ENCODE data around the gene SLC51A. TPM values are rescaled to one million over a fixed set of nuclear protein-coding genes. Genes with fewer than 3 reads are reported as not detected.
"Not testable (repeated sequence)": the region's sequence is repeated elsewhere in the genome, so short reads cannot be mapped to it uniquely, and the experiment has no call there.

The SLC51A gene
- total RNA-seq, 1 experiment from 2014 or later: not detected

DNA sequence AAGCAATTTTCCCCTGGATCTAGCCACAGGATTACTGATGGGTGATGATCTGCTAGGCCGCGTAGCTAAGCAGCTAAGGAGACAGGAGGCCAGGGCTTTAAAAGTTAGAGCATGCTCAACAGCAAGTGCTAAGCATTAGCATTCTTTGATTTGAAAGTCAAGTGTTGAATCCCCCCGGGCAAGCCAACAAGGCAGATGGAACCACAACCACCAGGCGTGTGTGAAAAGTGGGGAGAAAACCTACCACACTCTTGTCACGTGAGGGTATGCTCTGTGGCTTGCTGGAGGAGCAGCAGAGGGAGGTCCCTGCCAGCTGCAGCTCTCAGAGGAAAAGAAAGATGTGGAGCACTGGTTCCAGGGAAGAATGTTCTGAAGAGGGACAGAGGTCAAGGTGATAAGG is 20.9 kb downstream of the SLC51A start:
- no peak for DNase-seq (ENCODE audit: low read depth)

DNA sequence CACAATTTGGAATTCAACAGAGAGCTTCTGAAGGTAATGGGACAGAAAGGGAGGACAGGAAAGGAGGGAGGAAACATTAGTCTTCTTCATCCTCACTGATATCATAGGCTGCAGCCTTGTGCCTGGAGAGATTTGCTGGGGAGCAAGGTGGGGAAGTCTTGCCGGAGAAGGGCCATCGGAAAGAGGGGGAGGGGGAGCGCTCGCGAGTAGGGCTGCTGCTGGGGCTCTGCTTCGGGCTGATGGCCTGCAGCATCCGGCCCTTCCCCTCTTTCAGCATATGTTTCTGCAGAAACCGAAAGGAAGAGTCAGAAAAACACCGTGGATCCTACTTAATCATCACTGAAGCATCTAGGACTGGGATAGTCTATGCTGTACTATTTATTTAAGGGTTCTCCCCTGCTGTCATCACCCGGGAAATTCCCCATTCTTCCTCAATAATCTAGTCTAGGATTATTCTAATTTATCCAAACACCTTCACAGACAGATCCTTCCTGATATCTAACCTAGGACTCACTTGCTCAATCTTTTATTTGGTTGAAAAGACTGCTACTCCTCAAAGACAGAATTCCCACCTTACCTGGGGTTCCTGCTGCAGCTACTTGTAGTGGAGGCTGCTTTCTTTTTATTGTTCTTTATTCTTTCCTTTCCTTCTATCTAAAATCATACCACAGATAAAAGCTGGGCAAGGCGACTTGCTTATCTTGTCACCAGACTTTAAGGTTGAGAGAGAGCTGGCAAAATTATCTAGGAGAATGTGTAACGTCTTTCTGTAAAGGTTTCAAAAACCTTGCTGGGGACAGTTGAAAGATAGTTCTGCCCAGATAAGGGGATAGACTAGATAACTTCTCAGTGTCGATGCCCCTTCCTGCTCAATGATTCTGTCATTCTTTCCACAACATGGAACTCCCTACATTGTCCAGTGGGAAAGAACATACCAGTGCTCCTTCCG is 22.6 kb downstream of the SLC51A start:
- DNase-seq (ENCODE audit: low read depth): no peak

DNA sequence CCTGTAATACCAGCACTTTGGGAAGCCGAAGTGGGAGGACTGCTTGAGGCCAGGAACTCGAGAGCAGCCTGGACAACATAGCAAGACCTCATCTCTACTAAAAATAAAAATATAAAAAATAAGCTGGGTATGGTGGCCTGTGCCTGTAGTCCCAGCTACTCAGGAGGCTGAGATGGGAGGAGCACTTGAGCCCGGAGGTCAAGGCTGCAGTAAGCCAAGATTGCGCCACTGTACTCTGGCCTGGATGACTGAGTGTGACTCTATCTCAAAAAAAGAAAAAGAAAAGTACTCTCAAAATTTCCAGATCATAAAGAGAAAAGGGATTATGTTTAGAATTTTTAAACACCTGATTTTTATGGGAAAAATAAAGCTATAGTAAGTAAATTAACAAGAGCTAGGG is 24.1 kb downstream of the SLC51A start:
- no peak for DNase-seq (ENCODE audit: low read depth)

DNA sequence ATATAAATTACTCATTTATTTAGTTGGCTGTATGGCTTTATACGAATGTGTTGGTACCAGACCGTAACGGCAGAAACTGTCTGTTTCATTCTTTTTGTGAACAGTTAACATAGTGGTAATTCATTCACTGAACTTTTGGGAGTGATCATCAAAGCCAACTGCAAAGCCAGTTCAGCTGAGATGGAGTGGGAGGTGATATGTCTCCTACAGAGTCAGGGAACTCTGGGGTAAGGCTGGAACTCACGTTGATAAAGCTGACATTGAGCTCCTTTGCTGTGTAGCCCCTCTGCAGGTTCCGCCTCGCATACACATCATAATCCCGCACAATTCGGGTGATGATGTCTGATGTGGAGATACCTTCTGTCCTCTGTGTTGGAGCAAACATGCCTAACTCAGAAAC is 25.4 kb downstream of the SLC51A start:
- no peak for DNase-seq (ENCODE audit: low read depth)

DNA sequence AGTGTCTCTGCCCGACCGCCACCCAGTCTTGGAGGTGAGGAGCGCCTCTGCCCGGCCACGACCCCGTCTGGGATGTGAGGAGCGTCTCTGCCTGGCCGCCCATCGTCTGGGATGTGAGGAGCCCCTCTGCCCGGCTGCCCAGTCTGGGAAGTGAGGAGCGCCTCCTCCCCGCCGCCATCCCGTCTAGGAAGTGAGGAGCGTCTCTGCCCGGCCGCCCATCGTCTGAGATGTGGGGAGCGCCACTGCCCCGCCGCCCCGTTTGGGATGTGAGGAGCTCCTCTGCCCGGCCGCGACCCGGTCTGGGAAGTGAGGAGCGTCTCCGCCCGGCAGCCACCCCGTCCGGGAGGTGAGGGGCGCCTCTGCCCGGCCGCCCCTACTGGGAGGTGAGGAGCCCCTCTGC is 27.8 kb downstream of the SLC51A start:
- not testable (repeated sequence) for DNase-seq (ENCODE audit: low read depth)

DNA sequence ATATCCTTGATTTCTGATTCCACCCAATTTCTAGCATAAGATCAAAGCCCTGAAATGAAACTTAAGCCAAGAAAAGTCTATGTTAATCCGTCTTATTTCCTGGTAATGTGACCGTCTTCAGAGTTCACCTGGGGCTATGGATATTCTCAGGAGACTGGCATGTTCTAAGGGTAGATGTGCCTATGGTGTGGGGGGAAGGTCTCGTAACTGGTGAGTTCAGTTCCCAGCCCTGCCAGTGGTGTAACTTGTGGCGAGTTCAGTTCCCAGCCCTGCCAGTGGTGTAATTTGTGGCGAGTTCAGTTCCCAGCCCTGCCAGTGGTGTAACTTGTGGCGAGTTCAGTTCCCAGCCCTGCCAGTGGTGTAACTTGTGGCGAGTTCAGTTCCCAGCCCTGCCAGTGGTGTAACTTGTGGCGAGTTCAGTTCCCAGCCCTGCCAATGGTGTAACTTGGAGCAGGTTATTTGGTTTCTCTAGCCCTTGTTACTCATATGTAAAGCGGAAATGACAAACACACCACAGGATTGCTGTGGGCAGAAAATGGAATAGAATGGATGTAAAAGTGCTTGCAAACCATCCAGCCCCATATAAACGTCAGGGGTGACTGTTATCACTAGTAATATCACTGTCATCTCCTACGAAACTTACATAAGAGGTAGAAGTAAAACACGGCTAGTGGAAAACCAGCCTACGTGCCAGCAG is 30.4 kb downstream of the SLC51A start:
- peak; percentile 100 for DNase-seq (ENCODE audit: low read depth)

DNA sequence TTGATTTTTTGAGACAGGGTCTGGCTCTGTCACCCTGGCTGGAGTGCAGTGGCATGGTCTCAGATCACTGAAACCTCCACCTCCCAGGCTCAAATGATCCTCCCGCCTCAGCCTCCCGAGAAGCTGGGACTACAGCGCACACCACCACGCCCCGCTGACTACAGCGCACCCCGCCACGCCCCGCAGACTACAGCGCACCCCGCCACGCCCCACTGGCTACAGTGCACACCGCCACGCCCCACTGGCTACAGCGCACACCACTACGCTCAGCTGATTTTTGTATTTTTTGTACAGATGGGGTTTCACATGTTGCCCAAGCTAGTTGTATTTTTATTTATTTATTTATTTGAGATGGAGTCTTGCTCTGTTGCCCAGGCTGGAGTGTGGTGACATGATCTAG is 35.6 kb downstream of the SLC51A start:
- DNase-seq (ENCODE audit: low read depth): no peak

DNA sequence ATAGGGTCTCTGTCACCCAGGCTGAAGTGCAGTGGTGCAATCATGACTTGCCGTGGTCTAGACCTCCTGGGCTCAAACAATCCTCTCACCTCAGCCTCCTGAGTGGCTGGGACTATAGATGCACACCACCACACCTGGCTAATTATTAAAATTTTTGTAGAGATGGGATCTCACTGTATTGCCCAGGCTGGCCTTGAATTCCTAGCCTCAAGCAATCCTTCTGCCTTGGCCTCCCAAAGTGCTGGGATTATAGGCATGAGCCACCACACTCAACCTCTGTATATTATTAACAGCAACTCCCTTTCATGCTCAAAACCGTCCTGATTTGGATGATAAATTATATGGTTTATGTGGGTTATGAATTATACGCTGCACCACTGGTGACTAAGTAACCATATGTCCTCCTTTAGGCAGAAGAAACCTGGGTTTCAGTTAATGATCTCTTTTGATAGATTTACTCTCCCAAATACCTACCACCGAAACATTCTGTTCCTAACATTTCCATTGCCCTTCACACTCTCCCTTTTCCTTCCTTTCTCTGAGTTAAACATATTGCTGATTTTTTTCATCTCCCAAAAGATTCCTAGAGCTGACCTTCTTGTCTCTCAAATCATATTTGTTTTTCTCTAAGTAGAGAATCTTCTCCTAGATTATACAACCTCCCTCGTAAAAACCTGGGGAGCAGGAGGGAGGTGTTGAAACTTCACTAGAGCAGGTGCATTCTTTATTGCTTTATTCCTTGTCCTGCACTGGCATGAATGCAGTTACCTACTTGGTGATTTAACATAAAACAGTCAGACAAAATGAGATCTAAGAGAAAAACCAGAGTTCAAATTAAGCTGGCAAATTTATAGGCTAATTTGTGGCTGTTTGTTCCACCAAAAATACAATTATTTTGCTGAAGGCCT is 38.3 kb downstream of the SLC51A start:
- DNase-seq (ENCODE audit: low read depth): no peak

DNA sequence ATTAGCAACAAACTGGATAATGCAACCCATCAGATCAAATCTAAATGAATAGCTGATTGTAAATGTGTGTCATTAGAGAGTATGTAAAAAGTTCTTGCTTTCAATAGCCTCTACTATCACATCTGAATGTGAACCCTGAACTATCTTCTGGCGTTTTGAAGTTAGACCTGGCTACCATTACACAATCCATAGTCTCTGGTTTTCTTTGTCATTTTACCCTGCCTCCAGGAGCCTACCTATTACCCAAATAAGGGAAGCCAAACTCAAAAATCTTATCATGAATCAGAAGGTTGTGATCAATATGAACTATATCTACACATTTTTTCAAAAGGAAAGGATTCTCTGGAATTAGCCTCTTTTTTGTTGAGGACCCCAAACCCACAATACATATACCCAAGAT is 39.4 kb downstream of the SLC51A start:
- no peak for DNase-seq (ENCODE audit: low read depth)

DNA sequence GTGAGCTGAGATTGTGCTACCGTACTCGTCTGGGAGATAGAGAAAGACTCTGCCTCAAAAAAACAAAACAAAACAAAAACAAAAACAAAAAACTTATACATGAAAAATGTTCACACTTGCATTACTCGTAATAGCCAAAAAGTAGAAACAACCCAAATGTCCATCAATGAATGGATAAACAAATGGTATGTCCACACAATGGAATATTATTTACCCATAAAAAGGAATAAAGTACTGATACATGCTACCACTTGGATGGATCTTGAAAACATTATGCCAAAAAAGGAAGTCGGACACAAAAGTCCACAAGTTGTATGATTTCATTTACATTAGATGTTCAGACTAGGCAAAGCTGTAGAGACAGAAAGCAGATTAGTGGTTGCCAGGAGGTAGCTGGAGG is 44.5 kb downstream of the SLC51A start:
- no peak for DNase-seq (ENCODE audit: low read depth)

DNA sequence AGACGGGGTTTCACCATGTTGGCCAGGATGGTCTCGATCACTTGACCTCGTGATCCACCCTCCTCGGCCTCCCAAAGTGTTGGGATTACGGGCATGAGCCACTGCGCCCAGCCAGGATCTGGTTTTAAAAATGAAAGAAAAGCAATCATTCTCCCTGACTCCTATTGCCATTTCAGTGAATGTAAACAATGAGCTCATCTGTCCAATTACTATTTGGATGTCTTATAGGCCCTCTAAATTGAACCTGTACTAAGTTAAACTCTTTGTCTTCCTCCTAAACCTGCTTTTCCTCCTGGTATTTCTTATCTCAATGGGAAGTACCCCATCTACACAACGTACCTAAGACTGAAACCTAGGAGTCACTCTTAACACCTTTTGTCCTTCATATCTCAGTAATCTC is 47.5 kb downstream of the SLC51A start:
- no peak for DNase-seq (ENCODE audit: low read depth)

DNA sequence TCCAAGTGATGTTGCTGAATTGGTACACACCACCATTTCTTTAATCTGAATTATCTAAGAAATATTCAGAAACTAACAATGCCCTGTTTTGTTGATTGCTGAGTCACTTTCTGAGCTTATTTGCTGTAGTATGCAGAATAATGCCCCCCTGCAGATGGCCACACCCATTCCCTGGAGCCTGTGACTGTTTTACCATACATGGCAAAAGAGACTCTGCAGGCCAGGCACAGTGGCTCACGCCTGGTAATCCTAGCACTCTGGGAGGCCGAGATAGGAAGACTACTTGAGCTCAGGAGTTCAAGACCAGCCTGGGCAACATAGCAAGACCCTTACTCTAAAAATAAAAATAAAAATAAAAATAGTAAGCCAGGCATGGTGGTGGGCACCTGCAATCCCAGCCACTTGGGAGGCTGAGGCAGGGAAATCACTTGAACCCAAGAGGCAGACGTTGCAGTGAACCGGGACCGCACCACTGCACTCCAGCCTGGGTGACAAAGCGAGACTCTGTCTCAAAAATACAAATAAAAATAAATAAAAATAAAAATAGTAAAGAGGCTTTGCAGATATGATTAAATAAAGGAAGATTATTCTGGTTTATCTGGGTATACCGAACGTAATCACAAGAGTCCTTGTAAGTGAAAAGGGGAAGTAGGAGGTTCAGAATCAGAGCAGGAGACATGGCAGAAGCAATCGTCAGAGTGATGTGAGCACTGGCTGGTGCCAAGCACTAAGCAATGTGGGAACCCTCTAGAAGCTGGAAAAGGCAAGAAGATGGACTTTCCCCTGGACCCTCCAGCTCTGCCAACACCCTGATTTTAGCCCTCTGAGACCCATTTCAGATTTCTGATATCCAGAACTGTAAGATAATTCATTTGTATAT is 52.2 kb downstream of the SLC51A start:
- peak; percentile 85 for DNase-seq (ENCODE audit: low read depth)

DNA sequence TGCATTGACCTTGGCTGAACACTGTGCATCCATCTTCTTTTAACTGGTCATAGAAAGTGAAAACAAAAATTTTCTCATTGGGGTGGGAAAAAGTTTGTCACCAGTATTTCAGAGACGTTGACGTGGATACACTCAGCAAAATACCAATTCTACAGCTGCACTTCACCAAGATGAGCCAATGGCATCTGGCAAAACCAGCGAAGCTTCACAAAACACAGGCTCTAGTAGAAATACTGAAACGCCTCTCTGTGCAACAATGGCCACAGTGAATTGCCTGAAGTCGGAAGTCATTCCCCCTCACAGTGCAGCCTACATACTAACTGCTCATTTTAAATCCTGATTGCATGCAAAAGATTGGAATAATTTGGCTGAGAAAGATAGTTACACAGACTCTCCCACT is 54.2 kb downstream of the SLC51A start:
- DNase-seq (ENCODE audit: low read depth): no peak

DNA sequence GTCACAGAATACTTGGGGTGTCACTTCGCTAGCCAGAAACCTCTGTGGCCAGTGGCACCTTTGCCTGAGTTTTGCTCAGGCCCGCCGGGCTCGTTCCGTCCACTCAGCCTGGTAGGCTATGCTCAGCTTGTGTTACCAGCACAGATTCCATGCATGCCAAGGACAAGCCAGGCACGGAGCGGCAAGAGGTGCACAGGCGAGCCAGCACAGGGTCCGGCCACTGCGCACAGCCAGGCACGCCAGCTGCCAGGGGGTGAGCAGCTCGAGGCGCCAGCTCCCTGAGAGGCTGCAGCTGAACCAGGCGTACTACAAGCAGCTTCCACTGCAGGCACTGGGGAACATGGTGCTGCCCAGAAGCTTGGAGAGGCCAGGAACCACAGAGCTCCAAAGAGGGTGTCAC is 56.5 kb downstream of the SLC51A start:
- no peak for DNase-seq (ENCODE audit: low read depth)

DNA sequence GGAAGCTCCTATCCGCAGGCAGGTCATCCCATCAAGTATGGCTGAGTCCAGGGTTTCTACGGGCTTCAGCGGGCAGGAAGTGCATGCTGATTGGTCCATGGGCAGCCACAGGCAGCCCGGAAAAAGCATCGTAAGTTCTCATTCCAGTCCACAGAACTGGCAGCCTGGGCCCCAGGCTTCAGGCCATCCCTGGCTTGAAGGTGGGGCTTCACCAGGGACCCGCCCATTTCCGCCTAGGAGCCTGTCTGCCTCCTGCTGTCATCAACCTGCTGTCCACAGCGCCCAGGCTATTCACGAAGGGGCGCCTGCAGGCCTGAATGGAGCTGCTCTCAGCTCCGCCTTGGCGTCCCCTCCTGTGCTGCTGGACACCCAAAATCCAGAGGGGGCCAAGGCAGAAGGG is 57.3 kb downstream of the SLC51A start:
- no peak for DNase-seq (ENCODE audit: low read depth)

DNA sequence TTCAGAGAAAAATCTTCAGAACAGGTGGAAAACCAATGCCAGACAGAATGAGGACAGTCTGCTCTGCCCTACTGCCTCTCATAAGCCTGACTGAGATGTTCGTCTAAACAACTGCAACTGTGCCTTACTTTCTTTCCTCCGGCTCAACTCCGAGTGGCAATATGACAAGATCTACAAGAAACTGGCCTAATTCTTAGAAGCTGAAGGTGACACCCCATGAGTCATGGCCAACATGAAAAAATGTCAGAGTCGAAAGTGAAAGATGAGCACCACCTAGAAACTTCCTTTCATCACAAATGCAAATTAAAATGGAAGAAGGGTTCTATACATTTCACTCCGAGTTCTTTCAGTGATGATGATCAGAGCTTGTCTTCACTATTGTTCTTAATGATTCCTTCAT is 58.3 kb downstream of the SLC51A start:
- DNase-seq (ENCODE audit: low read depth): peak; percentile 65

DNA sequence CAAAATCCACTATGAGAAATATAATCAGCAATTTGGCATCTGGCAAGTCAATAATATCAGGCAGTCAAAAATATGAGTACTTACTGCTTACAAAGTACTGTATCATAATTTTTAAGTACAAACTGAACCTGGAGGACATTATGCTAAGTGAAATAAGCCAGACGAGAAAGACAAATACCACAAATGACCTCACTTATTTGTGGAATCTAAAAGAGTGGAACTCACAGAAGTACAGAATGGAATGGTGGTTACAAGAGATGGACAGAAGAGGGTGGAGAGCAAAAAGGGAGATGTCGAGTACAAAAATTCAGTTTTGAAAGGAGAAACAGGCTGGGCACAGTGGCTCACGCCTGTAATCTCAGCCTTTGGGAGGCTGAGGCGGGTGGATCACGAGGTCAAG is 58.8 kb downstream of the SLC51A start:
- no peak for DNase-seq (ENCODE audit: low read depth)

DNA sequence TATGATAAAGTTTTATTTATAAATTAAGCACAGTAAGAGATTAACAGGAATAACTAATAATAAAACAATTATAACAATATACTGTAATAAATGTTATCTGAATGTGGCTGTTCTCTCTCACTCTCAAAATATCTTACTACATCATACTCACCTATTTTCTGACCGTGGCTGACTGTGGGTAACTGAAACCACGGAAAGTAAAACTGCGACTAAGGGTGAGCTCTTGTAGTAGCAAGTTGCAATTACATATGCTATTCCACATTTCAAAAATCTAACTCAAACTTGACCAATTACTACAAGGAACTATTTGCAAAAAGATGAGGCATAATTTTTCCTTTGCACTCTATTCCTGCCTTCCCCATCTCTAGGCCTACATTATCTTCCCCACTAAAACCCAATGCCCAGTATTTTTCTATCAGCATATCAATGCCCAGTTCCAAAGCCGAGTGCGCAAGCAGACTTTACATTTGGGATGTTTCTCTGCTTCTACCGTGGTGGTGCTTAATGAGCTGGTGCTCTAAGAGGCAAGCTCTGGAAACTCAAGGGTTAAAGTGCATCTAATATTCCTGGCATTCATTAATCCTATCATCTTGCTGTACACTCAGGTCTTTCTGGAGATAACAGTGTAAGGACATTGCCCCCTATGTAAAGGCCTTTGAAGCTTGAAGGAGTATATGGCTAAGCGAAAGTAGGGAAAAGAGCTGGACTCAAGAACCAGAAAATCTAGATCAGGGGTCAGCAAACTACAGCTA is 64.5 kb downstream of the SLC51A start:
- no peak for DNase-seq (ENCODE audit: low read depth)

DNA sequence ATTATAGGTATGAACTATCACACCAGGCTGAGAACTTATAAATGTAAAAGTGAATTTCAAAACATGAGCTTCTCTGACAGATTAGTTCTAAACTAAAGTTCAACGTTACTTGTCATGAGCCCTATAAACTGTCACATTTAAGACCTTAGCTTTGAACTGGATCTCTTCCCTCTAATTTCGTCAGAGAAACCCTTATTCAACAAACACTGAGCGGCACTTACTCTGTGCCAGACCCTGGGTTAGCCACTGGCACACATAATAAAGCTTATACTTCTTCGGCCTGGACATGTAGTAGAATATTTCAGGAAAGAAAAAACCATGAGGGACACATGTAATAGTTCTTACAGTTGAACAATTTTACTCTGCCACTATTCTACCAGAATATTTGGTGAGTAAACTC is 65.6 kb downstream of the SLC51A start:
- DNase-seq (ENCODE audit: low read depth): no peak

Data from HT1080 (cell line).